HepG2 (cell line): Measurements from ENCODE around the gene PGGT1B. TPM values are rescaled to one million over a fixed set of nuclear protein-coding genes. Genes with fewer than 3 reads are reported as not detected.

Source experiments
- ATAD3A ChIP-seq: sonication (generic); formaldehyde crosslinking; IDR thresholded peaks from 2 replicates; pipeline ENCODE4 v1.4.0; 2020; ENCODE audit warnings: missing genetic modification reagents
- EED ChIP-seq: sonication (generic); formaldehyde crosslinking; IDR thresholded peaks from 2 replicates; pipeline ENCODE4 v1.5.0; 2020; ENCODE audit warnings: mild to moderate bottlenecking, missing genetic modification reagents
- GZF1 ChIP-seq: sonication (generic); formaldehyde crosslinking; IDR thresholded peaks from 2 replicates; pipeline ENCODE4 v1.5.1; 2020; ENCODE audit warnings: mild to moderate bottlenecking, missing genetic modification reagents
- MED13 ChIP-seq: sonication (generic); formaldehyde crosslinking; IDR thresholded peaks from 2 replicates; pipeline ENCODE4 v1.5.0; 2020; ENCODE audit warnings: missing genetic modification reagents
- NRL ChIP-seq: sonication (generic); formaldehyde crosslinking; IDR thresholded peaks from 2 replicates; pipeline ENCODE4 v1.5.0; 2020; ENCODE audit warnings: missing genetic modification reagents, mild to moderate bottlenecking, moderate library complexity, borderline replicate concordance
- RAD21 ChIP-seq: fragments of 450-650 bp; formaldehyde crosslinking; IDR thresholded peaks from 2 replicates; pipeline ENCODE4 v1.5.0; 2020; ENCODE audit warnings: mild to moderate bottlenecking
- RCOR2 ChIP-seq: IDR thresholded peaks from 2 replicates; pipeline ENCODE4 v1.6.1; 2016; ENCODE audit warnings: missing biosample characterization, missing genetic modification reagents
- SIN3A ChIP-seq: IDR thresholded peaks from 2 replicates; pipeline ENCODE4 v1.6.1; 2011; ENCODE audit warnings: low read depth, mild to moderate bottlenecking, control low read depth, low read length, borderline replicate concordance
- SSRP1 ChIP-seq: IDR thresholded peaks from 2 replicates; pipeline ENCODE4 v1.6.1; 2016; ENCODE audit warnings: control low read depth
- ZFP1 ChIP-seq: IDR thresholded peaks from 2 replicates; pipeline ENCODE4 v1.6.1; 2016
- ZMAT3 ChIP-seq: sonication (generic); formaldehyde crosslinking; conservative IDR thresholded peaks from 2 replicates; pipeline ENCODE4 v1.7.0; 2021; ENCODE audit warnings: missing genetic modification reagents
- ZNF180 ChIP-seq: sonication (generic); formaldehyde crosslinking; IDR thresholded peaks from 2 replicates; pipeline ENCODE4 v1.4.0; 2020; ENCODE audit warnings: low read depth, missing genetic modification reagents, borderline replicate concordance
- ZNF251 ChIP-seq: sonication (generic); formaldehyde crosslinking; IDR thresholded peaks from 2 replicates; pipeline ENCODE4 v1.9.0; 2021; ENCODE audit warnings: mild to moderate bottlenecking, missing genetic modification reagents
- ZNF3 ChIP-seq: IDR thresholded peaks from 2 replicates; pipeline ENCODE4 v1.7.0; 2017; ENCODE audit warnings: inconsistent platforms
- ZNF709 ChIP-seq: sonication (generic); formaldehyde crosslinking; IDR thresholded peaks from 2 replicates; pipeline ENCODE4 v1.5.0; 2020; ENCODE audit warnings: mild to moderate bottlenecking, missing genetic modification reagents
- polyA plus RNA-seq, 8 experiments: library from polyadenylated mRNA; depleted of rRNA in 3 of 8; stranded (reverse) in 7 of 8; unstranded in 1 of 8; fragments of >200 nt; fragmentation: Illumina TruSeq in 4 of 8; extraction: Trizol in 4 of 8; gene quantifications; 2 replicates each; pipeline versions ENCODE4 v1.2.1 to v1.2.3, GENCODE V29; 2011 to 2016; ENCODE audit warnings: low read depth in 4 of 8, missing spikeins in 1 of 8, mixed read lengths in 1 of 8; ENCODE audit not compliant: insufficient read depth in 1 of 8
- total RNA-seq, 5 experiments: library from RNA; depleted of rRNA; stranded (reverse); fragments of >200 nt; fragmentation: Illumina TruSeq; extraction: Trizol; gene quantifications; 2 replicates each; pipeline ENCODE4 v1.2.3, GENCODE V29; 2016; ENCODE audit warnings: low read depth in 1 of 5
- TF ChIP-seq, protein P1 (sequence below): sonication (generic); formaldehyde crosslinking; IDR thresholded peaks from 2 replicates; pipeline ENCODE4 v1.4.0; 2020; ENCODE audit warnings: mild to moderate bottlenecking, missing genetic modification reagents
- TF ChIP-seq, protein P2 (sequence below): sonication (generic); formaldehyde crosslinking; IDR thresholded peaks from 2 replicates; pipeline ENCODE4 v1.4.0; 2020; ENCODE audit warnings: missing genetic modification reagents; ENCODE audit errors: not compliant biosample characterization
- TF ChIP-seq, protein P3 (sequence below): sonication (generic); formaldehyde crosslinking; IDR thresholded peaks from 2 replicates; pipeline ENCODE4 v1.4.0; 2020; ENCODE audit warnings: missing genetic modification reagents
- TF ChIP-seq, protein P4 (sequence below): sonication (generic); formaldehyde crosslinking; IDR thresholded peaks from 2 replicates; pipeline ENCODE4 v1.4.0; 2020; ENCODE audit warnings: missing genetic modification reagents

Gene PGGT1B
- total and polyA plus RNA-seq, 2 of the 13 experiments (the other 11 are each of a cell fraction or from before 2014, with no cell fraction given): 2.4 to 42.7 TPM

DNA sequence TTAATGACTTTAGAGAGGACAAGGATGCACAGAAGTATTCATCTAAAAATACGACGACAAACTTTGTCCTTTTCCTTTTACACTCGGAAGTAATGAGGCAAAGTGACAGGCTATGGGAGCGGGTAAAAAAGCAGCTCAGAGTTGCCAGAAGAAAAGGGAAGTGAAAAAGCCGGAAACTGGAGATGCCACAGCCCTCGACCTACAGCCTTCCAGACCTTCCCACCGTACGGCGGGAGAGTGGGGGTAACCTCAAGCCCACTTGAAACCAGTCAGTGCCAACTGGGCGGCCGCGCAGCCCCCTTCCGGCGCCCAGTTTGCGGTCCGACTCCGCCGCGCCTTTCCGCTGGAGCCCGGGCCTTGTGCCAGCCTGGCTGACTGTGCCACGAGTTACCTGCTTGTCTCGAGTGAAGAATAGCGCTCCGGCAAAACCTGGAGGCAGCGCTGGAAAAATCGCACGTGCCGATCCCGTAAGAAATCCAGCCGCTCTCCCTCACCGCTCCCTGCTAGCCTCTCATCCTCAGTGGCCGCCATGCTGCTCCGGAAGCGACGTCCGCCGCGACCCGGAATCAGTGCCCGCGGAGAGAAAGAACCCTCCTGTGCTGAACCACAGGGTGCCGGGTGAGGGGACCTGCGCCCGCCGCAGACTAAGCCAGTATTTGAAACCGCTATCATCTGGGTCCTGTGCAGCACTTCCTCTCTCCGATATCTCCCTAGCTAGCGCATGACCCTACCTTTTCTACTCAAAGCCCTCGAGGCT lies at the start of gene PGGT1B (continued):
- TF ChIP-seq, protein P1, sequence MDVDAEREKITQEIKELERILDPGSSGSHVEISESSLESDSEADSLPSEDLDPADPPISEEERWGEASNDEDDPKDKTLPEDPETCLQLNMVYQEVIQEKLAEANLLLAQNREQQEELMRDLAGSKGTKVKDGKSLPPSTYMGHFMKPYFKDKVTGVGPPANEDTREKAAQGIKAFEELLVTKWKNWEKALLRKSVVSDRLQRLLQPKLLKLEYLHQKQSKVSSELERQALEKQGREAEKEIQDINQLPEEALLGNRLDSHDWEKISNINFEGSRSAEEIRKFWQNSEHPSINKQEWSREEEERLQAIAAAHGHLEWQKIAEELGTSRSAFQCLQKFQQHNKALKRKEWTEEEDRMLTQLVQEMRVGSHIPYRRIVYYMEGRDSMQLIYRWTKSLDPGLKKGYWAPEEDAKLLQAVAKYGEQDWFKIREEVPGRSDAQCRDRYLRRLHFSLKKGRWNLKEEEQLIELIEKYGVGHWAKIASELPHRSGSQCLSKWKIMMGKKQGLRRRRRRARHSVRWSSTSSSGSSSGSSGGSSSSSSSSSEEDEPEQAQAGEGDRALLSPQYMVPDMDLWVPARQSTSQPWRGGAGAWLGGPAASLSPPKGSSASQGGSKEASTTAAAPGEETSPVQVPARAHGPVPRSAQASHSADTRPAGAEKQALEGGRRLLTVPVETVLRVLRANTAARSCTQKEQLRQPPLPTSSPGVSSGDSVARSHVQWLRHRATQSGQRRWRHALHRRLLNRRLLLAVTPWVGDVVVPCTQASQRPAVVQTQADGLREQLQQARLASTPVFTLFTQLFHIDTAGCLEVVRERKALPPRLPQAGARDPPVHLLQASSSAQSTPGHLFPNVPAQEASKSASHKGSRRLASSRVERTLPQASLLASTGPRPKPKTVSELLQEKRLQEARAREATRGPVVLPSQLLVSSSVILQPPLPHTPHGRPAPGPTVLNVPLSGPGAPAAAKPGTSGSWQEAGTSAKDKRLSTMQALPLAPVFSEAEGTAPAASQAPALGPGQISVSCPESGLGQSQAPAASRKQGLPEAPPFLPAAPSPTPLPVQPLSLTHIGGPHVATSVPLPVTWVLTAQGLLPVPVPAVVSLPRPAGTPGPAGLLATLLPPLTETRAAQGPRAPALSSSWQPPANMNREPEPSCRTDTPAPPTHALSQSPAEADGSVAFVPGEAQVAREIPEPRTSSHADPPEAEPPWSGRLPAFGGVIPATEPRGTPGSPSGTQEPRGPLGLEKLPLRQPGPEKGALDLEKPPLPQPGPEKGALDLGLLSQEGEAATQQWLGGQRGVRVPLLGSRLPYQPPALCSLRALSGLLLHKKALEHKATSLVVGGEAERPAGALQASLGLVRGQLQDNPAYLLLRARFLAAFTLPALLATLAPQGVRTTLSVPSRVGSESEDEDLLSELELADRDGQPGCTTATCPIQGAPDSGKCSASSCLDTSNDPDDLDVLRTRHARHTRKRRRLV (CRISPR knock-in tag): no peak
- TF ChIP-seq, protein P2, sequence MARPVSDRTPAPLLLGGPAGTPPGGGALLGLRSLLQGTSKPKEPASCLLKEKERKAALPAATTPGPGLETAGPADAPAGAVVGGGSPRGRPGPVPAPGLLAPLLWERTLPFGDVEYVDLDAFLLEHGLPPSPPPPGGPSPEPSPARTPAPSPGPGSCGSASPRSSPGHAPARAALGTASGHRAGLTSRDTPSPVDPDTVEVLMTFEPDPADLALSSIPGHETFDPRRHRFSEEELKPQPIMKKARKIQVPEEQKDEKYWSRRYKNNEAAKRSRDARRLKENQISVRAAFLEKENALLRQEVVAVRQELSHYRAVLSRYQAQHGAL (CRISPR knock-in tag): no peak
- peak; percentile 59 for TF ChIP-seq RAD21
- TF ChIP-seq ZNF251: no peak
- TF ChIP-seq ATAD3A: no peak
- TF ChIP-seq ZFP1 (CRISPR knock-in tag): no peak
- TF ChIP-seq, protein P3, sequence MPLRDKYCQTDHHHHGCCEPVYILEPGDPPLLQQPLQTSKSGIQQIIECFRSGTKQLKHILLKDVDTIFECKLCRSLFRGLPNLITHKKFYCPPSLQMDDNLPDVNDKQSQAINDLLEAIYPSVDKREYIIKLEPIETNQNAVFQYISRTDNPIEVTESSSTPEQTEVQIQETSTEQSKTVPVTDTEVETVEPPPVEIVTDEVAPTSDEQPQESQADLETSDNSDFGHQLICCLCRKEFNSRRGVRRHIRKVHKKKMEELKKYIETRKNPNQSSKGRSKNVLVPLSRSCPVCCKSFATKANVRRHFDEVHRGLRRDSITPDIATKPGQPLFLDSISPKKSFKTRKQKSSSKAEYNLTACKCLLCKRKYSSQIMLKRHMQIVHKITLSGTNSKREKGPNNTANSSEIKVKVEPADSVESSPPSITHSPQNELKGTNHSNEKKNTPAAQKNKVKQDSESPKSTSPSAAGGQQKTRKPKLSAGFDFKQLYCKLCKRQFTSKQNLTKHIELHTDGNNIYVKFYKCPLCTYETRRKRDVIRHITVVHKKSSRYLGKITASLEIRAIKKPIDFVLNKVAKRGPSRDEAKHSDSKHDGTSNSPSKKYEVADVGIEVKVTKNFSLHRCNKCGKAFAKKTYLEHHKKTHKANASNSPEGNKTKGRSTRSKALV (CRISPR knock-in tag): 0 out of 2 replicates have a peak, but pooled peaks have one; percentile 23
- TF ChIP-seq ZNF3: no peak
- TF ChIP-seq NRL (CRISPR knock-in tag): peak; percentile 71; the same call in 1 of the 2 replicates
- TF ChIP-seq MED13 (CRISPR knock-in tag): no peak
- peak; percentile 78 for TF ChIP-seq ZNF709
- TF ChIP-seq EED (CRISPR knock-in tag): no peak
- no peak for TF ChIP-seq ZMAT3 (CRISPR knock-in tag)
- no peak for TF ChIP-seq GZF1
- 0 out of 2 replicates have a peak, but pooled peaks have one; percentile 19 for TF ChIP-seq SSRP1 (CRISPR knock-in tag)
- TF ChIP-seq RCOR2 (CRISPR knock-in tag): no peak
- TF ChIP-seq SIN3A: peak; percentile 44; the same call in 1 of the 2 replicates
- TF ChIP-seq, protein P4, sequence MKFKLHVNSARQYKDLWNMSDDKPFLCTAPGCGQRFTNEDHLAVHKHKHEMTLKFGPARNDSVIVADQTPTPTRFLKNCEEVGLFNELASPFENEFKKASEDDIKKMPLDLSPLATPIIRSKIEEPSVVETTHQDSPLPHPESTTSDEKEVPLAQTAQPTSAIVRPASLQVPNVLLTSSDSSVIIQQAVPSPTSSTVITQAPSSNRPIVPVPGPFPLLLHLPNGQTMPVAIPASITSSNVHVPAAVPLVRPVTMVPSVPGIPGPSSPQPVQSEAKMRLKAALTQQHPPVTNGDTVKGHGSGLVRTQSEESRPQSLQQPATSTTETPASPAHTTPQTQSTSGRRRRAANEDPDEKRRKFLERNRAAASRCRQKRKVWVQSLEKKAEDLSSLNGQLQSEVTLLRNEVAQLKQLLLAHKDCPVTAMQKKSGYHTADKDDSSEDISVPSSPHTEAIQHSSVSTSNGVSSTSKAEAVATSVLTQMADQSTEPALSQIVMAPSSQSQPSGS (CRISPR knock-in tag): peak; percentile 41; the same call in 1 of the 2 replicates
- TF ChIP-seq ZNF180: no peak
